H1 (cell line): ENCODE data around the gene METAP1D. TPM values are rescaled to one million over a fixed set of nuclear protein-coding genes. Genes with fewer than 3 reads are reported as not detected.

Experiments
- CTCF ChIA-PET: fragments of 300-600 bp; sonication (Branson Sonifier 250); formaldehyde crosslinking; loops from one replicate; lab custom pipeline; 2021; ENCODE audit not compliant: partially characterized antibody; lab: Charles Lee
- POLR2A ChIA-PET: fragments of 300-600 bp; sonication (Branson Sonifier 250); formaldehyde crosslinking; loops from one replicate; lab custom pipeline; 2021; ENCODE audit warnings: inconsistent platforms; ENCODE audit not compliant: partially characterized antibody; lab: Charles Lee
- DNase-seq, 2 experiments: peaks; one replicate each; pipeline versions ENCODE4 v3.0.0 to v3.0.0-alpha.2; 2010 to 2022; ENCODE audit warnings: low spot score in 2 of 2, low read depth in 1 of 2, mixed read lengths in 1 of 2
- FAIRE-seq: peaks from 2 replicates; lab custom pipeline; 2011; peaks lifted over from hg19 to GRCh38; lab: Jason Lieb, UNC
- H2AFZ ChIP-seq: 2 replicates; pipeline ENCODE4 v1.8.1; 2012; ENCODE audit warnings: low read length, inconsistent platforms
- H2AK5ac ChIP-seq: 2 replicates; pipeline ENCODE4 v1.6.1; 2013; ENCODE audit warnings: low read depth, low read length
- H2BK120ac ChIP-seq: replicated peaks from 2 replicates; pipeline ENCODE3; 2013; ENCODE audit warnings: low read depth, low read length, inconsistent platforms
- H2BK12ac ChIP-seq: 2 replicates; pipeline ENCODE4 v1.6.1; 2013; ENCODE audit warnings: low read depth, low read length
- H2BK15ac ChIP-seq: 2 replicates; pipeline ENCODE4 v1.6.1; 2013; ENCODE audit warnings: low read length
- H2BK20ac ChIP-seq: 2 replicates; pipeline ENCODE4 v1.6.1; 2013; ENCODE audit warnings: low read length
- H2BK5ac ChIP-seq: 2 replicates; pipeline ENCODE4 v1.6.1; 2013; ENCODE audit warnings: low read depth, low read length
- H3K14ac ChIP-seq: 2 replicates; pipeline ENCODE4 v1.6.1; 2013; ENCODE audit warnings: inconsistent platforms; ENCODE audit not compliant: insufficient read length
- H3K18ac ChIP-seq: 2 replicates; pipeline ENCODE4 v1.6.1; 2013; ENCODE audit warnings: low read length; ENCODE audit errors: extremely low read depth
- H3K23ac ChIP-seq: 2 replicates; pipeline ENCODE4 v1.6.1; 2013; ENCODE audit warnings: inconsistent platforms; ENCODE audit not compliant: insufficient read length
- H3K23me2 ChIP-seq: 2 replicates; pipeline ENCODE4 v1.6.1; 2013; ENCODE audit warnings: low read depth, low read length
- H3K27ac ChIP-seq: 2 replicates; pipeline ENCODE4 v1.6.1; 2011; ENCODE audit warnings: low read depth, low read length, inconsistent platforms
- H3K27me3 ChIP-seq, 4 experiments: replicated peaks in 1 of 4; 1 replicate in 1 of 4; 2 replicates in 3 of 4; pipeline versions ENCODE4 v1.6.1 to v1.8.1; 2011 to 2013; ENCODE audit warnings: low read length in 3 of 4, mild to moderate bottlenecking in 3 of 4, inconsistent platforms in 2 of 4, mixed read lengths in 2 of 4, moderate library complexity in 1 of 4; ENCODE audit not compliant: control insufficient read depth in 3 of 4, insufficient read depth in 3 of 4; ENCODE audit errors: extremely low read depth in 1 of 4
- H3K36me3 ChIP-seq, 4 experiments: 2 replicates each; pipeline versions ENCODE4 v1.6.1 to v1.8.1; 2011 to 2013; ENCODE audit warnings: mild to moderate bottlenecking in 4 of 4, low read length in 3 of 4, moderate library complexity in 2 of 4, control low read depth in 1 of 4, inconsistent platforms in 1 of 4; ENCODE audit not compliant: insufficient read depth in 4 of 4, control insufficient read depth in 2 of 4
- H3K4ac ChIP-seq: replicated peaks from 2 replicates; pipeline ENCODE3; 2013; ENCODE audit warnings: low read length, low read depth, mixed read lengths, inconsistent platforms; ENCODE audit not compliant: insufficient read length
- H3K4me1 ChIP-seq, 4 experiments: replicated peaks in 1 of 4; 1 replicate in 1 of 4; 2 replicates in 3 of 4; pipeline versions ENCODE4 v1.6.1 to v1.8.1; 2011 to 2013; ENCODE audit warnings: low read length in 3 of 4, inconsistent platforms in 2 of 4, mixed read lengths in 1 of 4; ENCODE audit not compliant: insufficient read depth in 4 of 4, control insufficient read depth in 3 of 4
- H3K4me2 ChIP-seq, 2 experiments: 2 replicates each; pipeline versions ENCODE4 v1.6.1 to v1.8.1; 2011 to 2013; ENCODE audit warnings: low read depth in 2 of 2, low read length in 2 of 2, control low read depth in 1 of 2, inconsistent platforms in 1 of 2, mild to moderate bottlenecking in 1 of 2; ENCODE audit not compliant: insufficient read depth in 1 of 2
- H3K4me3 ChIP-seq, 4 experiments: fragments of 200-600, 300-600 bp in 1 of 4; sonication (generic), shearing (Covaris generic), sonication (Bioruptor Twin) in 1 of 4; 2 replicates each; pipeline versions ENCODE4 v1.5.1 to v1.8.1; 2011 to 2016; ENCODE audit warnings: low read length in 4 of 4, low read depth in 3 of 4, control low read depth in 2 of 4, inconsistent platforms in 2 of 4, mild to moderate bottlenecking in 2 of 4, mixed read lengths in 1 of 4, moderate library complexity in 1 of 4; ENCODE audit not compliant: insufficient read depth in 2 of 4; ENCODE audit errors: extremely low read depth in 1 of 4
- H3K56ac ChIP-seq: replicated peaks from 2 replicates; pipeline ENCODE3; 2013; ENCODE audit warnings: low read depth, mild to moderate bottlenecking, mixed read lengths, low read length, inconsistent platforms; ENCODE audit not compliant: insufficient read length
- H3K79me1 ChIP-seq: 2 replicates; pipeline ENCODE4 v1.6.1; 2013; ENCODE audit warnings: low read depth, low read length, control low read depth
- H3K79me2 ChIP-seq, 2 experiments: 2 replicates each; pipeline versions ENCODE4 v1.6.1 to v1.8.1; 2012 to 2013; ENCODE audit warnings: low read length in 2 of 2, mild to moderate bottlenecking in 2 of 2, inconsistent platforms in 1 of 2; ENCODE audit not compliant: insufficient read depth in 2 of 2, control insufficient read depth in 1 of 2
- H3K9ac ChIP-seq, 4 experiments: replicated peaks in 1 of 4; 1 replicate in 1 of 4; 2 replicates in 3 of 4; pipeline versions ENCODE4 v1.6.1 to v1.8.1; 2011 to 2013; ENCODE audit warnings: low read depth in 3 of 4, low read length in 3 of 4, control low read depth in 2 of 4, mild to moderate bottlenecking in 2 of 4, moderate library complexity in 2 of 4, inconsistent platforms in 1 of 4; ENCODE audit errors: extremely low read depth in 1 of 4
- H3K9me3 ChIP-seq, 2 experiments: 2 replicates each; pipeline versions ENCODE4 v1.6.1 to v1.8.1; 2012 to 2013; ENCODE audit warnings: mild to moderate bottlenecking in 2 of 2, moderate library complexity in 2 of 2, control low read depth in 1 of 2, inconsistent platforms in 1 of 2, low read depth in 1 of 2, low read length in 1 of 2, mixed read lengths in 1 of 2; ENCODE audit not compliant: insufficient read depth in 2 of 2
- H4K20me1 ChIP-seq, 2 experiments: replicated peaks in 1 of 2; 2 replicates each; pipeline versions ENCODE3 to v1.8.1; 2011 to 2013; ENCODE audit warnings: inconsistent platforms in 2 of 2, low read length in 2 of 2, mild to moderate bottlenecking in 1 of 2; ENCODE audit not compliant: insufficient read depth in 2 of 2, control insufficient read depth in 1 of 2
- H4K5ac ChIP-seq: 2 replicates; pipeline ENCODE4 v1.6.1; 2013; ENCODE audit warnings: low read length, low read depth, mixed read lengths, inconsistent platforms; ENCODE audit not compliant: insufficient read length
- H4K8ac ChIP-seq: 2 replicates; pipeline ENCODE4 v1.8.0; 2013; ENCODE audit warnings: mild to moderate bottlenecking, moderate library complexity, low read length, inconsistent platforms; ENCODE audit not compliant: insufficient read depth; ENCODE audit errors: extremely low read depth
- H4K91ac ChIP-seq: replicated peaks from 2 replicates; pipeline ENCODE3; 2013; ENCODE audit warnings: low read length, mixed read lengths, inconsistent platforms; ENCODE audit not compliant: insufficient read length
- BRCA1 ChIP-seq: IDR thresholded peaks from 2 replicates; pipeline ENCODE4 v1.6.1; 2012; ENCODE audit warnings: low read depth, low read length, improper control_type of control experiment
- KDM4A ChIP-seq: IDR thresholded peaks from one replicate; pipeline ENCODE4 v1.7.1; 2012; ENCODE audit warnings: low read depth, mild to moderate bottlenecking, moderate library complexity, low read length, inconsistent platforms; ENCODE audit not compliant: severe bottlenecking
- MAX ChIP-seq: IDR thresholded peaks from 2 replicates; pipeline ENCODE4 v1.6.1; 2012; ENCODE audit warnings: inconsistent platforms
- POLR2A ChIP-seq, 2 experiments: IDR thresholded peaks; 1 replicate in 1 of 2; 2 replicates in 1 of 2; pipeline ENCODE4 v1.6.1; 2011; ENCODE audit warnings: low read depth in 2 of 2, low read length in 2 of 2, mild to moderate bottlenecking in 2 of 2; ENCODE audit errors: control extremely low read depth in 1 of 2
- WGBS, 2 experiments: shearing (Covaris generic) in 1 of 2; methylation state at CpG; one replicate each; pipeline versions ENCODE4 v1.1.6 to v1.1.7; 2013 to 2015; ENCODE audit warnings: low lambda C conversion rate in 2 of 2, mixed read lengths in 2 of 2, inconsistent platforms in 1 of 2, low coverage in 1 of 2, missing lambda C conversion rate in 1 of 2; ENCODE audit not compliant: insufficient replicate concordance in 2 of 2, insufficient coverage in 1 of 2, insufficient read length in 1 of 2; ENCODE audit errors: extremely low coverage in 1 of 2, missing lambda C conversion rate in 1 of 2; 5-methylcytosine and 5-hydroxymethylcytosine counted together
- polyA plus RNA-seq, 7 experiments: library from polyadenylated mRNA; depleted of rRNA in 3 of 7; stranded (reverse) in 5 of 7; unstranded in 2 of 7; fragments of >200 nt in 5 of 7; fragments of 200-250 nt in 2 of 7; gene quantifications; 1 replicate in 5 of 7; 2 replicates in 1 of 7; 4 replicates in 1 of 7; pipeline versions ENCODE4 v1.2.1 to v1.2.3, GENCODE V29; 2011 to 2013; ENCODE audit warnings: missing spikeins in 2 of 7, mixed read lengths in 2 of 7
- total RNA-seq: library from RNA; stranded (reverse); fragmentation: NEBNext Ultra II Directional; extraction: Animal tissue kit (Norgen Biotek cat#: 25700); gene quantifications from 2 replicates; pipeline ENCODE4 v1.2.1, GENCODE V29; 2021
- TF ChIP-seq, protein P1 (sequence below), 3 experiments: IDR thresholded peaks; 1 replicate in 2 of 3; 2 replicates in 1 of 3; pipeline versions ENCODE4 v1.5.1 to v1.6.1; 2011; ENCODE audit warnings: low read length in 3 of 3, mild to moderate bottlenecking in 3 of 3, inconsistent platforms in 2 of 3, low read depth in 1 of 3, moderate library complexity in 1 of 3; ENCODE audit not compliant: insufficient read depth in 1 of 3; ENCODE audit errors: control extremely low read depth in 1 of 3

METAP1D gene
- total and polyA plus RNA-seq, 2 of the 8 experiments (the other 6 are each of a cell fraction or from before 2014, with no cell fraction given) = 3.9 to 6.2 TPM

DNA sequence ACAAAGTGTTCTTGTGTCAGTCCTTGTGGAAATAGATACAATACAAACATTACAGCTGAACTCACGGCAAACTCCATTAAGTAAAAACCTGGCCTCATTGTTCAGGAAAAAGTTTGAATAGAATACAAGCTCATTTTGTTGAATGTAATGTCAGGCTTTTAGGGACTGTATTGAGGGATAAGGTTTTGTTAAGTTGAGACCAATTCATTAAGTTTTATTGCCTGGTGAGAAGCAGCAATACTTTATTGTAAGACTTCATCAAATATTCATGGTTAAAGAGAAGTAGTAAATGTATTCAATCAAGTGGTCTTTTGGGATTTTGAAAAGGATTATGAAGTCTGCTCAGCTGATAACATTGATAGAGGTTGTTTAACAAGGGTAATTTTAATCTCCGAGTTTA lies 35.4 kb upstream of the METAP1D start:
- H4K5ac ChIP-seq = no peak overlapping the region
- FAIRE-seq = no peak
- H4K91ac ChIP-seq = no peak overlapping the region
- H3K36me3 ChIP-seq = peaks cover 5 to 33% (median 6%) of the 10 kb centered on the region in 4 experiments; a peak in 7 of 8 replicates
- POLR2A ChIA-PET = no interaction called here
- H3K27ac ChIP-seq = no peak overlapping the region
- H3K23ac ChIP-seq = no peak overlapping the region
- H3K4ac ChIP-seq = no peak overlapping the region
- no peak overlapping the region for H2AK5ac ChIP-seq
- no peak overlapping the region for H3K56ac ChIP-seq
- TF ChIP-seq, protein P1, sequence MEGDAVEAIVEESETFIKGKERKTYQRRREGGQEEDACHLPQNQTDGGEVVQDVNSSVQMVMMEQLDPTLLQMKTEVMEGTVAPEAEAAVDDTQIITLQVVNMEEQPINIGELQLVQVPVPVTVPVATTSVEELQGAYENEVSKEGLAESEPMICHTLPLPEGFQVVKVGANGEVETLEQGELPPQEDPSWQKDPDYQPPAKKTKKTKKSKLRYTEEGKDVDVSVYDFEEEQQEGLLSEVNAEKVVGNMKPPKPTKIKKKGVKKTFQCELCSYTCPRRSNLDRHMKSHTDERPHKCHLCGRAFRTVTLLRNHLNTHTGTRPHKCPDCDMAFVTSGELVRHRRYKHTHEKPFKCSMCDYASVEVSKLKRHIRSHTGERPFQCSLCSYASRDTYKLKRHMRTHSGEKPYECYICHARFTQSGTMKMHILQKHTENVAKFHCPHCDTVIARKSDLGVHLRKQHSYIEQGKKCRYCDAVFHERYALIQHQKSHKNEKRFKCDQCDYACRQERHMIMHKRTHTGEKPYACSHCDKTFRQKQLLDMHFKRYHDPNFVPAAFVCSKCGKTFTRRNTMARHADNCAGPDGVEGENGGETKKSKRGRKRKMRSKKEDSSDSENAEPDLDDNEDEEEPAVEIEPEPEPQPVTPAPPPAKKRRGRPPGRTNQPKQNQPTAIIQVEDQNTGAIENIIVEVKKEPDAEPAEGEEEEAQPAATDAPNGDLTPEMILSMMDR (IDR thresholded peaks at IDR 0.05; ENCODE audit: control extremely low read depth in 1 of 3, insufficient read depth in 1 of 3, low read depth in 1 of 3, low read length in 3 of 3) = no peak
- no peak for TF ChIP-seq POLR2A (IDR thresholded peaks at IDR 0.05; ENCODE audit: control extremely low read depth in 1 of 2, low read depth in 2 of 2, low read length in 2 of 2)
- TF ChIP-seq MAX = no peak
- TF ChIP-seq KDM4A = no peak
- no peak for TF ChIP-seq BRCA1
- no peaks in the 10 kb centered on the region for H3K27me3 ChIP-seq
- no peaks in the 10 kb centered on the region for H3K4me1 ChIP-seq
- no peaks in the 10 kb centered on the region for H3K23me2 ChIP-seq
- CTCF ChIA-PET = interaction anchor here (1.4 kb wide), 1 partner anchor 149 kb away, joined by 3 read pairs; no protein-coding TSS in a partner anchor
- H3K14ac ChIP-seq = no peak overlapping the region
- H2AFZ ChIP-seq = no peak overlapping the region
- peaks cover 0 to 3% of the 10 kb centered on the region in 2 experiments for H4K20me1 ChIP-seq
- no peak overlapping the region for H3K4me3 ChIP-seq
- no peaks in the 10 kb centered on the region for H3K79me1 ChIP-seq
- H4K8ac ChIP-seq = no peak overlapping the region
- no peak overlapping the region for H3K4me2 ChIP-seq
- no peak overlapping the region for H2BK12ac ChIP-seq
- H2BK20ac ChIP-seq = no peak overlapping the region
- no peak overlapping the region for H2BK5ac ChIP-seq
- no peak overlapping the region for H3K9ac ChIP-seq
- no peaks in the 10 kb centered on the region for H3K9me3 ChIP-seq
- H2BK15ac ChIP-seq = no peak overlapping the region
- no peaks in the 10 kb centered on the region for H3K79me2 ChIP-seq
- WGBS, 2 experiments = 88% methylated on average over 2 of the region's 2 CpGs; no CpG with 5 or more reads in 1 of the 2 experiments
- DNase-seq = no peak
- no peak overlapping the region for H2BK120ac ChIP-seq
- no peak overlapping the region for H3K18ac ChIP-seq
